Activated CD4-positive, alpha-beta T cell treated with anti-CD3 and anti-CD28 coated beads, Interleukin-2, Interleukin-6, amounts not matched to agents 100 ng/mL and 50 ng/mL, durations not matched to agents 16 hours and 8 hours (primary cell): Measurements from ENCODE around the gene CLHC1.
A peak's percentile ranks its signal among the peaks of the same experiment; 100 is the strongest.
"Not testable (repeated sequence)": the region's sequence is repeated elsewhere in the genome, so short reads cannot be mapped to it uniquely, and the experiment has no call there.

Source experiments
- DNase-seq: peaks from one replicate; pipeline ENCODE4 v3.0.0-alpha.2; 2020

The CLHC1 gene

DNA sequence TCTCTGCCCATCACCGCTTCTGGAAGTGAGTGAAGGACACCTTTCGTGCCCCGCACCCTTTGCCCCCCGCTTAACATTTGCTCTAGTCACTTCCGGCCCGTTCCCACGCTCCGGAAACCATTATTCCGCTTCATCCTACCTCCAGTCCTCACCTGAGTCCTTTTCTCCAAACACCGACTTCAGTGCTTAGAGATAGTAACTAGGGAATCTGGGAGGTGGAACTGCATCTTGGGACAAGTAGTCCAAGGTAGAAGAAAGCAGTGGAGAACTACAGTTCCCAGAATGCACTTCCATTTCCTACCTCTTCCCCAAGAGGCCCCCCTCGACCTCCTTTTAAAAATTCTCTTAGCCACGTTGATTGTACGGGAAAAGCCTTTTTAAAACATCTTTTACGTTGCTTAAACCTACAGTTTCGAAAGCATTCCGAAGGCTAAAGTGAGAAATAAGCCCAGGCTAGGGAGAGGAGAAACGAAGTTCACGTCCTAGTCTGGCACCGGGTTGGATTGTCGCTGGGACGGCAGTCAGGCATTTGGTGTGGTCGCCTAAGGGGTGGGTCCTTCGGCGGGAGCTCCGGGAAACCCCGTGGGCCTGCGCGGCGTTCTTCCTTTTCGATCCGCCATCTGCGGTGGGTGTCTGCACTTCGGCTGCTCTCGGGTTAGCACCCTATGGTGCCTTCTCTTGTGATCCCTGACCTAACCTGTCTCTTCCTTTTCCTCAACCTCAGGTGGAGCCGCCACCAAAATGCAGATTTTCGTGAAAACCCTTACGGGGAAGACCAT lies at the start of gene CLHC1, which contains the start of gene RPS27A:
Gene CLHC1 (minus strand): TSS at position 210 of the 779 bp plus-strand sequence. CDS start 9,882 bp downstream, outside the sequence.
Gene RPS27A (plus strand): TSS at position 605 of the 779 bp plus-strand sequence. CDS start 137 bp downstream, at position 742.
- peak; percentile 94 for DNase-seq

DNA sequence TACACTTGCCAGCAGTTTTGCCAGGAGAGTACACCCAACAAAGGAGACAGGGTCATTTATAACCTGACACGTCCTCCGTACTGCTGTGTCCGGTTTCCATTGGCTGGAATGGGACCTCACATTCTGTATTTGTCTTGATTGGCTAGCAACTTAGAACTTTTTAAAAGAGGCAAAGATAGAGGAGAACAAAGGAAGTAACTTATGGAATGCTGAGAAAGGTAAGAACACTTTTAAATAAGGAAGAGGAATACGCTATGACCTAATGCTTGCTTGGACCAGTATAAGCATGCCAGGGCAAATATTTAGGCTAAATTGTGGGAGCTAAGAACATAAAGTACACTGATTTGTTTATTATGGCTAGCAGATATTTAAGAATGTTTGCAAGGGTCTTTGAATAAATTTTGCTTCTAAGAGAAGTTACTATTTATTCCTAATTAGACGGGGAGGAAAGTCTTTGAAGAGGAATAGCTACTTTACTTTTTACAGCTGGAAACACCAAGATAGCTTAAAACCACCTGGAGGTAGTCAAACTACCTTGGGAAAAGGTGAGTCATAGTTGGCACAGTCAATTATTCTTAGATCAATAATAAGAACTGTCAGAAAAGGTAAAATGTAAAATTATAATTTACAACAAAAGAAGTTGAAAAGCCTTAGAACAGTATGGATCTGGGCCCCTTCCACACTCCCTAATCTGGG lies 48.9 kb upstream of the CLHC1 start:
- not testable (repeated sequence) for DNase-seq

DNA sequence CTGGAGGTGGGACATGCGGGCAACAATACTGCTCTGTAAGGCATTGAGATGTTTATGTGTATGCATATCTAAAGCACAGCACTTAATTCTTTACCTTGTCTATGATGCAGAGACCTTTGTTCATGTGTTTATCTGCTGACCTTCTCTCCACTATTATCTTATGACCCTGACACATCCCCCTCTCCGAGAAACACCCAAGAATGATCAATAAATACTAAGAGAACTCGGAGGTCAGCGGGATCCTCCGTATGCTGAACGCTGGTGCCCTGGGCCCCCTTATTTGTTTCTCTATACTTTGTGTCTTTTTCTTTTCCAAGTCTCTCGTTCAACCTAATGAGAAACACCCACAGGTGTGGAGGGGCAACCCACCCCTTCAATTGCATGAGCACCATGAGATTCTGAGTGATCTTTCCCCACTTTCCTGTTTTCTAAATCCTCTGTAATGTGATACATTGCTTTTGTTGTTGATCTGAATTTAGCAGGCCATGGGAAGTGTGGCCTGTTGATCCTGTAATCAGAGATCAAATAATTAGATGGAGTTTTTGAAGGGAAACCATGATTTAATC lies 47.8 kb upstream of the CLHC1 start:
- not testable (repeated sequence) for DNase-seq

DNA sequence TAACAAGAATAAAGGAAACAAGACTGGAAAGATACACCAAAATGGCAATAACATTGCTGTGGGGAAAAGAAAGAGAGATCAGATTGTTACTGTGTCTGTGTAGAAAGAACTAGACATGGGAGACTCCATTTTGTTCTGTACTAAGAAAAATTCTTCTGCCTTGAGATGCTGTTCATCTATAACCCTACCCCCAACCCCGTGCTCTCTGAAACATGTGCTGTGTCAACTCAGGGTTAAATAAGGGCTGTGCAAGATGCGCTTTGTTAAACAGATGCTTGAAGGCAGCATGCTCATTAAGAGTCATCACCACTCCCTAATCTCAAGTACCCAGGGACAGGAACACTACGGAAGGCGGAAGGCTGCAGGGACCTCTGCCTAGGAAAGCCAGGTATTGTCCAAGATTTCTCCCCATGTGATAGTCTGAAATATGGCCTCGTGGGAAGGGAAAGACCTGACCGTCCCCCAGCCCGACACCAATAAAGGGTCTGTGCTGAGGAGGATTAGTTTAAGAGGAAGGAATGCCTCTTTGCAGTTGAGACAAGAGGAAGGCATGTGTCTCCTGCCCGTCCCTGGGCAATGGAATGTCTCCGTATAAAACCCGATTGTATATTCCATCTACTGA lies 47.2 kb upstream of the CLHC1 start:
- DNase-seq, result not testable (repeated sequence)

DNA sequence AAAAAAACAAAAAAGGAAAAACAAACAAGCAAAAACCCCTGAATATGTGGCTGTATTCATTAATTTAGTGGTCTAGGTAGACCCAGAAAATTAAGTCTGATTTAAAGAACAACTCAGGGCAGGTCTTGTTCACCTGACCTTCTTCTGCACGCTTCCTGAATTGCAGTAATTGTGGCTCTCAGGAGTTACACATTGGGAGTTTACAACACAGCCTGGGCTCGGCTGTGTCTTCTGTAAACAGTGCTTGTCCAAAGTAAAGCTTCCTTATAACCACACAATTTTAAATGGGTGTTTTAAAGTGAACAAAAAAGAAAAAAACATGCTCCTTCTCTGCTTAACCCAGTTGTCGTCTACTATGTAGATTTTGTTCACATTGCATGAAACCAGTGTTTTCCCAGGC lies 45.2 kb upstream of the CLHC1 start:
- no peak for DNase-seq

DNA sequence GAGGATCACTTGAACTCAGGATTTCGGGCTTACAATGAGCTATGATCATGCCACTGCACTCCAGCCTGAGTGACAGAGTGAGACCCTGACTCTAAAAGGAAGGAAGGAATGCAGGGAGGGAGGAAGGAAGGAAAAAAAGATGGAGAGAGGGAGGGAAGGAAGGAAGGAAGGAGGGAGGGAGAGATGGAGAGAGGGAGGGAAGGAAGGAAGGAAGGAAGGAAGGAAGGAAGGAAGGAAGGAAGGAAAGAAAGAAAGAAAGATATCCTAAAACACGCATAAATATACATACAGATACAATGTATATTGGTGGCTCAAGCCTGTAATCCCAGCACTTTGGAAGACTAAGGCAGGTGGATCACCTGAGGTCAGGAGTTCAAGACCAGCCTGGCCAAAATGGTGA lies 42.3 kb upstream of the CLHC1 start:
- not testable (repeated sequence) for DNase-seq

DNA sequence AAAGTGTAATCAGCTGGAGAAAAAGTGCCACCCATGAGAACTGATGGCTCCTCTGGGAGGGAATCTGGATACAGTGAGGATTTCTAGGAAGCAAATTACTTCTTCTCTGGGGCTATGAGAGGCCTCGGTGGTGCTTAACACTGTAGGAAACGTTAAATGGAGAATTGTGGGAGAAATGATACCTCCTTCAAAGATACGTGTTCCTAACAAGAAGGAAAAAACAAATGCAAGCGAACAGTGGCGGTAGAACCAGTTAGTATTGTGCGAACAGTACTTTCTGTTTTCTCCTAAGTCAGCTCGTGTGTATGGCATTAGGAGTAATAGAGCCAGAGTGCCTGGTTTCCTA lies 37.5 kb upstream of the CLHC1 start:
- no peak for DNase-seq

DNA sequence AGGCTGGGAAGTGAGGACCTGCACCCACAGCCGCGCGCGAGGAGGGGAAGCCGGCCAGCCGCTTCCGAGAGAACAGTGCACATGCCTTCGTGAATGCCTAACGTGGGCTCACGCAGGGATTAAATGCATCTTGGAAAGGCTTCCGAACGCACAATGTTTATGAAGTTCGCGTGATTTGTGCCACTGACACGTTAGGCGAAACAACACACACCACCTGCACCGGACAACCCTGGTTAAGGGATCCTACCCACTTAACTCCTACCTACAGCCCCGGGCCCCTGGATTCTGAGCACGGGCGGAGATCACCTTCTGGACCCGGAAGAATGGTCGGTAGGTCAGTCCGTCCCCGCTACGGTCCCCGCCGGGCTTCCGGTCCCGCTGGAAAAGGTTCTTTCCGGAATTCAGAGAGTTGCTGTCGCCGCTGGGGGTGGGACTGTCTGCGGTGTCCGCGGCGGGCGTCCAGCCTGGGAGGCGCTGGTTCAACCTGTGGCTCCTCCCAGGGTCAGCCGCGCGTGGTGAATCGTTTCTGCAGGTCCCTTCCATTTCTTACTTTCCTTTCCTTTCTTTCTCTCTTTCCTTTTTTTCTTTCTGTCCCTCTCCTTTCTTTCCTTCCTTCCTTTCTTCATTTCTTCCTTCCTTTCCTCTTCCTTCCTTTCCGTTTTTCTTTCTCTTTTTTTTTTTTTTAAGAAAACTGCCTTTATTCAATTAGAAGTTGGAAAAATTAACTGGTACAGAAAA lies 37.0 kb upstream of the CLHC1 start, which contains the start of gene MTIF2:
Gene MTIF2 (minus strand): TSS at position 325 of the 738 bp plus-strand sequence. CDS start 5,373 bp downstream, outside the sequence.
- peak; percentile 95 for DNase-seq

DNA sequence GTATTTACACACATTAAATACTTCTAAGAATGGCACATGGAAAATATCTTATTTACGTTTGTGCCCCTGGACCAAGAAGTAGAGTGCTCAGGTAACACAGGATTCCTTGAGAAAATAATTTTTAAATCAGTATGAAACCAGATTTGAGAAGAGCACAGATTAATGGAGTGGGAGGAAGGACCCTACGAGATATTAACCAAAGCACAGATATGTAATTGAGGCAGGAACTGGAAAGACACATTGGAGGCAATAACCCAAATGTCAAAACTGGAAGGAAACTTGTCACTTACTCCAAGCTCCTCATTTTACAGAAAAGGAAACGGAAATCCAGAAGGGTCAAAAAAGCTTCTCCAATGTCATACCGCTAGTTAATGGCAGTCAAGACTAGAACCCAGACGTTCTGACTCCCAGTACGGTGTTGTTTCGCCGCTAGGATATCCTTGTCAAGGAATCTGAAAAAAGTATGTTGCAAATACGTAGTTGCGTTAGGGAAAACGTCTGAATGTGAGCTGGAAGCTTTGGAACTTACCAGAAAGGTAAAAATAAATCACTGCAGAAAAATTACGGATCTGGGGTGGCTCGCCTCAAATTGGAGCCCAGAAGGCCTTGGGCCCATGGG lies 36.3 kb upstream of the CLHC1 start:
- peak; percentile 20 for DNase-seq

DNA sequence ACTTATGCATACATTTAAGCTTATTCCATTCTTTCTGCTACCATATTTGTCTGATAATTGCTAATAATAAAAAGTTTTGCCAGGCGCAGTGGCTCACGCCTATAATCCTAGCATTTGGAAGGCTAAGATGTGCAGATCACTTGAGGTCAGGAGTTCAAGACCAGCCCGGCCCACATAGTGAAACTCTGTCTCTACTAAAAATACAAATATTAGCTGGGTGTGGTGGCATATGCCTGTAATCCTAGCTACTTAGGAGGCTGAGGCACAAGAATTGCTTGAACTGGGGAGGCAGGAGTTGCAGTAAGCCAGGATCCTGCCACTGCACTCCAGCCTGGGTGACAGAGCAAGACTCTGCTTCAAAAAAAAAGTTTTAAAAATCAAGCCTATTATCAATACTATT lies 27.5 kb upstream of the CLHC1 start:
- DNase-seq, result not testable (repeated sequence)

DNA sequence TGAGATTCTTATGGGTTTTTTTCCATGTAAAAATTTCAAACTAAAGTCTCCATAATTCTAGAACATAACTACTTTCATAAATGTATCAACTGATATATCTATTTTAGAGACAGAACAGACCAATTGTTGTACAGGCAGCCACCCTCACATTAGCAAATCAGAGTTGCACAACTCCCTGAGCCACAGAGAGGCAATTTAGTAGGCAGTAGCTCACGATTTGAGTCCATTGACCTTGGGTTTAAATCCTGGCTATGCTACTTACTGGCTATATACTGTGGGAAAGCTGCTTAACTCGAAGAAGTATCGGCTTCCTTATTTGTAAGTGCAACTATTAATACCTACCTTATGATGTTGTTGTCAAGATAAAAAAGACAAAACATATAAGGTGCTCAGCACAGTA lies 20.7 kb upstream of the CLHC1 start:
- no peak for DNase-seq

DNA sequence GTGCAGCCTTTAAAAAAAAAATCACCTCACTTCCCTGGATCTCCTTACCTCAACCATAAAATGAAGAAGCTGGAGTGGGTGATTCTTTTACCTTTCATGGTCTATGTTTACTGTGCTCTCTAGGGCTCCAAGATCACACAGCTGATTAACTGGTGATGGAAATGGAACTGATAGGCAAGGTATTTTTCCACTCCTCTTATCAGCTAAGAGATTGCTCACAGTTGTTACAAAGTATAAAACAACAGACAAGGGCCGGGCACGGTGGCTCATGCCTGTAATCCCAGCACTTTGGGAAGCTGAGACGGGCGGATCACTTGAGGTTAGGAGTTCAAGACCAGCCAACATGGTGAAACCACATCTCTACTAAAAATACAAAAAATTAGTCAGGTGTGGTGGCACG lies 14.9 kb upstream of the CLHC1 start:
- DNase-seq, result no peak

DNA sequence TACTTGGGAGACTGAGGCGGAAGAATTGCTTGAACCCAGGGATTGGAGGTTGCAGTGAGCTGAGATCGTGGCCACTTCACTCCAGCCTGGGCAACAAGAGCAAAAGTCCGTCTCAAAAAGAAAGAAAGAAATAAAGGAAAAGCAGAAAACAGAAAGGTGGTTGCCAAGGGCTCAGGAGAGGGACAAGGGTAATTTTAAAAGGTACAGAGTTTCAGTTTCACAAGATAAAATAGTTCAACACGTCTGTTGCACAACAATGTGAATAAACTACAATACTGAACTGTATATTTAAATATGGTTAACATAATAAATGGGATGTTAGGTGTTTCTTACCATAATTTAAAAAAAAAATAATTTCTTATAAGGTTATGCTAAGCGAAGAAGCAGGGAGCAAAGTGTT lies 13.3 kb upstream of the CLHC1 start:
- DNase-seq, result no peak

DNA sequence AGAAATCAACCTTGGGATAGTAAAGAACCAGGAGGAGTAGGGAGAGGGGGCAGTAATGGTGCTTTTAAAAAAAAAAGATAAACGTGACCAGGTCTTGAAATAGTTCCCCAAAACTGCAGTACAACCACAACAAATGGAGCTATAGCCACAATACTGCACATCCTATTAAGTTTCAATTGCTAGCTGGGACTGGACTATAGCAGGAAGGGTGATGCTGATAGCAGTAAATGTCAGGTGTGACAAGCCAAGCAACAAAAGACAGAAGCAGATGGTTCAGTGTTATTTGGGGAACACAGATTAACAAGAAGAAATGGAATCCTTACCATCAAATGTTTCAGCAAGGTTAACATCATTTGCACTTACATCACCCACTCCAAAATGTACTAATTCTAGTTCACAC lies 10.5 kb upstream of the CLHC1 start:
- DNase-seq, result no peak

DNA sequence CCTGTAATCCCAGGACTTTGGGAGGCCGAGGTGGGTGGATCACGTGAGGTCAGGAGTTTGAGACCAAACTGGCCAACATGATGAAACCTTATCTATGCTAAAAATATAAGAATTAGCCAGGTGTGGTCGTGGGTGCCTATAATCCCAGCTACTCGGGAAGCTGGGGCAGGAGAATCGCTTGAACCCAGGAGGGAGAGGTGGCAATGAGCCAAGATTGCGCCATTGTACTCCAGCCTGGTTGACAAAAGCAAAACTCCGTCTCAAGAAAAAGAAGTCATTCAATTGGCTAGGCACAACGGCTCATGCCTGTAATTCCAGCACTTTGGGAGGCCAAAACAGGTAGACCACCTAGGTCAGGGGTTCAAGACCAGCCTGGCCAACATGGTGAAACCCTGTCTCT lies 9.5 kb upstream of the CLHC1 start:
- DNase-seq, result not testable (repeated sequence)

DNA sequence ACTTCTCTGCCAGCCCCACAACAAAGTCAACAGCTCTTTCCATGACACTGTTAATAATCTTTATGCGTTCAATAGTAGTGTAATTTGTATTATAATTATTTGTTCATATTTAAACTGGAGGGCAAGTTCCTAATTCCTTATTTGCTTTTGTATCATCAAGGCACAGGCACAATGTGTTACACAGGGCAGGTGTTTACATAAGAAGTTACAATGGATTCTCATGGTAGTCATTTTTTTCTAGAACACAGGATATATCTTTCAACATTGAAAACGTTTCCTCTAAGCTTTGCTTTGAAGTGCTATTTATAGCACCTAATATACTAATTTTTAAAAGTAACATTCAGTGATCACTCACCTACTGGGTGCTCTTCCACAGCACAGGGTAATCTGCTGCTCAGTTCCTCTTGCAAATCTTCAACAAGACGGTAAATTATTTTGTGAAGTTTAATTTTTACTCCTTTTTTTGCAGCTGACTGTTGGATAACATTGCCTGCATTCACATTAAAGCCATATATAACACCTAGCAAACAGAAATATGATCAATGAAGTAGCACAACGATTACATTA lies 7.6 kb upstream of the CLHC1 start:
- no peak for DNase-seq

DNA sequence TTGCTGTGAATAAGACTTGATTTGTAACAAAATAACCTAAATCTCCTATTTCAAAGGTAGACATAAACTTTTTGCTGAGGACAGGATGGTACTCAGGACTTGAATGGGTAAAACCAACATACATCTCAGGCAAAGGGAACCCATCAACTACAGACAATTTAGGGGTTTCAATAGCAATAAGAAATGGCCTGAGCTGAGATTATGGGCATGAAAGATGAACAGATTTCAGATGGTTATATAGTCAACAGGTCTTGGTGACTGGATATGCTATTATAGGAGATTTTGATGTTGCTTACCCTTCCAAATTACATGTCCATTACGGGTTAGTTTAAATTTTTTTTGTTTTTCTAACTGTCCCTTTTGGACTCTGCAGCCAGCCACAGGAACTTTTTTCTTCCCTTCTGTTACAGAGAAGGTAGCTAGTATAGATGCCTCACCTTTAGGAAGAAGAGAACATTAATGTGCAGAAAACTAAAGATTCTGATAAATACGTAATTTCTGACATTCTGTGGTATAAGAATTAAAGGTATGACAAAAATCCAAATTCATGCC lies 5.0 kb upstream of the CLHC1 start:
- DNase-seq, result no peak

DNA sequence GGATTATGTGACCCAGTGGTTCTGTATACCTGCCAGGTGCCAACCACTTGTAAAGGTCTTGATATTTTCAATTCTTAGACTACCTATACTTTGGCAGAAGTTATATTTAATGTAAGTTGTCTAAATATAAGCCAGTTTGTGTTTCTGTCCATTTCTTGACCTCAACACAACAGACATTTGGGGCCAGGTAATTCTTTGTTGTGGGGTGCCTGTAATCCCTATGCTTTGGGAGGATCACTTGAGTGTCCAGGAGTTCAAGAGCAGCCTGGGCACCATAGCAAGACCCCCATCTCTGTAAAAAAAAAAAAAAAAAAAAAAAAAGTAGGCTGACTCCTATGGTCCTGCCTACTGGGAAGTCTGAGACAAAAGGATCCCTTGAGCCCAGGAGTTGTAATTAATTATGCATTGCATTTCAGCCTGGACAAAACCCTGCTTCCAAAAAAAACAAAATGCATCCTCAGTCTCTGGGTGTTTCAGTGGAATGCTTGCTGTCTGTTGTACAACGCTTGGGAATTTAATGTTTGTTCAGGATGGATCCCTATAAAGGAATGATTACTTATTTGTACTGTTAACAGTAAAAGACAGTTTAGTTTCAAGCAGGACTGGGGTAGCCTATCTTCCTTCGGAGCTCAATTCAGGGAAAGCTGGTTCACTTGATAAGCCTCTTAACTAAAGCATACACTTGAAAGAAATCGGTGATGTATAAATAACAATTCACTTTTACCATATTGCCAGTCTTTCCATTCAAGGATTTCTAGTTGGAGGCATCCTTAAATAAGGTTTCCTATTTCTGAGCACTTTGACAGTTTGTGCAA lies 3.8 kb upstream of the CLHC1 start:
- DNase-seq, result no peak

DNA sequence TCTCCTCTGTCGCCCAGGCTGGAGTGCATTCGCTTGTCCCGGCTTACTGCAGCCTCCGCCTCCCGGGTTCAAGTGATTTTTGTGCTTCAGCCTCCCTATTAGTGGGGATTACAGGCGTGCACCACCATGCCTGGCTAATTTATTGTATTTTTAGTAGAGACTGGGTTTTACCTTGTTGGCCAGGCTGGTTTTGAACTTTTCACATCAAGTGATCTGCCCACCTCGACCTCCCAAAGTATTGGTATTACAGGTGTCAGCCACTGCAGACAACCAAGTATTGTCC lies 1.5 kb upstream of the CLHC1 start:
- DNase-seq, result no peak

DNA sequence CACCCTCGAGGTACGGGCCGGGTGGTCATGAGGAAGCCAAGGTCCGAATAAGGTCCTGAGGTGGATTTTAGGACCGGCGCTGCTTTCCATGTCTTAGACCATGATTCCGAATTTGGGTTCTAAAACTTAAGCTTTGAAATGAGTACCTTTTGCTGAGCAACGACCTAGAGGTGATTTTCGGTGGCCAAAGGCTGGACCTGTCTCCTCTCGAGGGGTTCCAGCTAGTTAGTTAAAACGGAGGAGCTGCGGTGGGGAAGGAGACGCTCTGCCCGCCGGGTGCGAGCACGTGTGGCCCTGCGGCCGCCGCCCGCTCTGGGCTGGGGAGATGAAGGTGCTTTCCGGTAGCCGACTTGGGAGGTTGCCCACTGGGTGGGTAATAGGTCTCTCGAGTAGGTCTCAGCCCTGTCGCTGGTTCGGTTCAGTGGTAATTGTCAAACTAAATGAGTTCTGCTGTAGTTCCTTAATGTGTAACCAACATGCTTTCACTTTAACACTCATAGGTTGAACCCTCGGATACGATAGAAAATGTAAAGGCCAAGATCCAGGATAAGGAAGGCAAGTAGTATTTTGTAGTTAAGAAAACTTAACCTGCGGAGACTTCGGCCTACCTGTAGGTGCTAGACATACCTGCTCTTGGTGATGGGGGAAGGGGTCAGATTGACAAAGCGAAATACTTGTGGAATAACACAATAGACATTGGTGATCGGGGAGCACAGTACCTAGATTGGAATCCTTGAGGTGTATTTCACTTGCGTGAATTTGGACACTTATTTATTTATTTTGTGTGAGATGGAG lies 967 bp upstream of the CLHC1 start:
- DNase-seq, result peak; percentile 44
